Calu3 (cell line): ENCODE data around the gene HSFX1. TPM values are rescaled to one million over a fixed set of nuclear protein-coding genes. Genes with fewer than 3 reads are reported as not detected.
"Not testable (repeated sequence)": the region's sequence is repeated elsewhere in the genome, so short reads cannot be mapped to it uniquely, and the experiment has no call there.

Experiments
- Bru-seq: library from RNA; stranded (reverse); fragments of 400-500 nt; gene quantifications from one replicate; lab custom pipeline; 2021; lab: Mats Ljungman, UMichigan
- BruChase-seq, 2 experiments: library from RNA; stranded (reverse); fragments of 400-500 nt; gene quantifications; one replicate each; lab custom pipeline; 2021; lab: Mats Ljungman, UMichigan
- BruUV-seq: library from RNA; stranded (reverse); fragments of 400-500 nt; replicated peaks from 2 replicates; lab custom pipeline; 2021; lab: Mats Ljungman, UMichigan
- CTCF ChIA-PET: fragments of 300-600 bp; sonication (Branson Sonifier 250); formaldehyde crosslinking; loops from one replicate; lab custom pipeline; 2022; ENCODE audit warnings: antibody characterized with exemption; lab: Charles Lee
- DNase-seq: peaks from one replicate; pipeline ENCODE4 v3.0.0; 2022
- H3K27ac Mint-ChIP-seq: one replicate; pipeline ENCODE4 v1.8.0; 2022; ENCODE audit warnings: mixed read lengths; ENCODE audit not compliant: unreplicated experiment
- H3K27me3 Mint-ChIP-seq: one replicate; pipeline ENCODE4 v1.8.0; 2022; ENCODE audit warnings: mixed read lengths; ENCODE audit not compliant: unreplicated experiment
- H3K36me3 Mint-ChIP-seq: one replicate; pipeline ENCODE4 v1.8.0; 2022; ENCODE audit warnings: mild to moderate bottlenecking, moderate library complexity, mixed read lengths; ENCODE audit not compliant: insufficient read depth, unreplicated experiment
- H3K4me1 Mint-ChIP-seq: one replicate; pipeline ENCODE4 v1.8.0; 2022; ENCODE audit warnings: mild to moderate bottlenecking, low read depth, mixed read lengths; ENCODE audit not compliant: unreplicated experiment
- H3K4me3 Mint-ChIP-seq: one replicate; pipeline ENCODE4 v1.8.0; 2022; ENCODE audit warnings: mild to moderate bottlenecking, low read depth, moderate library complexity, mixed read lengths; ENCODE audit not compliant: unreplicated experiment
- H3K9me3 Mint-ChIP-seq: one replicate; pipeline ENCODE4 v1.8.0; 2022; ENCODE audit warnings: low read depth, mixed read lengths; ENCODE audit not compliant: unreplicated experiment
- intact Hi-C: fragments of 100-400 bp; cut with micrococcal nuclease; formaldehyde crosslinking; loops from one replicate; pipeline ENCODE4 v1.10.0; 2022; ENCODE audit not compliant: unreplicated experiment
- long read RNA-seq: library from polyadenylated mRNA; stranded (forward); transcript quantifications from one replicate; pipeline ENCODE4 v2.0.0, GENCODE V29; 2022
- total RNA-seq: library from RNA; stranded (reverse); gene quantifications from 2 replicates; pipeline ENCODE4 v1.2.3, GENCODE V29; 2022
- TF ChIP-seq, protein P1 (sequence below): fragments of 200-600 bp; IDR thresholded peaks from one replicate; pipeline ENCODE4 v1.8.0; 2022; ENCODE audit warnings: antibody characterized with exemption; ENCODE audit not compliant: unreplicated experiment

HSFX1 gene
- total RNA-seq (1.3 and 3.4 TPM in 2 replicates), Bru-seq, nascent RNA (not detected), BruChase-seq, experiment 1, labeled RNA remaining after a 6-hour chase (not detected), BruChase-seq, experiment 2, labeled RNA remaining after a 2-hour chase (not detected)
- long read RNA-seq = 0 reads

DNA sequence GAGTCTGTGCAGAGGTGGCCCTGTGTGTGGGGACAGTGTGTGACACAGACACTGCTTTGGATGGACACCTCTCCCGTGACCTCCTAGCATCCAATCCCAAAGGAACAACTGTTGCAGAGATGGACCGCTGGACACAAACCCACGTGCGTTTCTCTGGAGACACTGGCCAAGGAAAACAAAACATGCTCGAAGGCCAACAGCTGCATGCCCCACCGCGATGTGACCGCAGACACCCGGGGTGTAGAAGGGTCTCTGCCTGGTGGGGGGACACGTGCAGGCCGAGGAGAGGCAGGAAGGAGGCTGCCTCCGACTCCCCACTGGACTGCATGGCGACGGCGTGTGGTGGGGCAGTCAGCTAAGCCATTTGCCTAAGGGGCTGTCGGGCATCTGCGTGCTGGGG is at the start of gene HSFX1:
Gene HSFX1 (plus strand): TSS at position 301 of the 400 bp plus-strand sequence. CDS start 614 bp downstream, outside the sequence.
- BruUV-seq, H3K27ac Mint-ChIP-seq, H3K4me3 Mint-ChIP-seq, H3K4me1 Mint-ChIP-seq, H3K36me3 Mint-ChIP-seq, H3K27me3 Mint-ChIP-seq, CTCF ChIA-PET, DNase-seq, intact Hi-C loops, H3K9me3 Mint-ChIP-seq: not testable (repeated sequence)

- CTCF ChIA-PET, H3K4me1 Mint-ChIP-seq, H3K27me3 Mint-ChIP-seq, BruUV-seq, H3K27ac Mint-ChIP-seq, intact Hi-C loops, H3K4me3 Mint-ChIP-seq, H3K36me3 Mint-ChIP-seq, H3K9me3 Mint-ChIP-seq, DNase-seq: not testable (repeated sequence)
These were observed 46.6 kb upstream of the HSFX1 start for GRCh38 chrX:149727308-149727707.

DNA sequence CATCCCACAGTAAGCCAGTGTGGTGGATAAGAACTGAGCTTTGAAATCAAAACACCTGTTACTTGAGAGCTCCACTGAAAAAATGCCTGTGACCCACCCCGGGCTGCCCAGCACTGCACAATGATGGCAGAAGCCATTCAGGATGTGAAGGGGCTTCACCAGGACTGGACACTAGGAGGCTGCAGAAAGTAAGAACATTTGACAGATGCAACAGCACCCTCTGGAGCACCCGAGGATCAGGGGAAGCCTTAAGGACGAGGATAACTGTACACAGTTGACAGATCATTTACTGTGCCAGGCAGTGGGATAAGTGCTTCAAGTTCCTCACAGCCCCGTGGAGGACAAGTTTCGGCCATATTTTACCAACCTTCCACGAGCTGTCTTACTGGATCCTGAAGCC is 31.6 kb upstream of the HSFX1 start:
- intact Hi-C loops = not testable (repeated sequence)

DNA sequence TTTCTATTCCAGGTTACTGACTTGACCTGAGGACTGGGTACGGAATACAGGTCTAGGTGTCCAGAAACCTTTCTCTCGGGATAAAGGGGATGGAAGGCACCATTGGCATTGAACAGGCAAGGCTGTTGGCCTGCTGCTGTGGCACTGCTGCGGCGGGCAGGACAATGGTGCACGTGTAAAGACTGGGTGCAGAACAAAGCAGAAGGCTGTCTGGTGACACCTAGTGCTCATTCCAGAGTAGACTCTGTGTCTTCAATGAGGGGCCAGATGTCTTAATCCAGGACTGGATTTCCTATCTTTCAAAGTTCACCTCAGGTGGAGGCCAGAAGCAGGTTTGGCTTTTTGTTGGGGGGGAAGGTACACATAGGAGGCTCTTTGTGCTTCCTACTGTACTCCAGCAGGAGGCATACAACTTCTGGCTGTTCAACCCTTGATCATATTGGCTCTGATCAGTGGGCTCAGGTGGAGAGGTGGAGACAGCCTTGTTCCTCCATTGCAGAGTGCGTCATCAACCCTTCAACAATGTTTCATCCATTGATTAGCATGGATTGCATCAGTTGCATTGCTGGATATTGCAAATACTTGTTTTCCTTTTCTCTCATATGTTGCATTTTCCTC is 27.4 kb upstream of the HSFX1 start:
- DNase-seq, H3K4me3 Mint-ChIP-seq, H3K9me3 Mint-ChIP-seq, H3K27ac Mint-ChIP-seq, H3K4me1 Mint-ChIP-seq, CTCF ChIA-PET, intact Hi-C loops, BruUV-seq, H3K36me3 Mint-ChIP-seq: not testable (repeated sequence)
- peaks cover 16% of the 10 kb centered on the region for H3K27me3 Mint-ChIP-seq

More for the DNA sequence above, 31.6 kb upstream of the HSFX1 start:
- BruUV-seq, H3K27me3 Mint-ChIP-seq, H3K36me3 Mint-ChIP-seq, CTCF ChIA-PET, H3K9me3 Mint-ChIP-seq, H3K27ac Mint-ChIP-seq, DNase-seq, H3K4me3 Mint-ChIP-seq, H3K4me1 Mint-ChIP-seq: not testable (repeated sequence)

- no peaks in the 10 kb centered on the region for H3K9me3 Mint-ChIP-seq
- H3K4me3 Mint-ChIP-seq = no peak overlapping the region
- H3K4me1 Mint-ChIP-seq = no peaks in the 10 kb centered on the region
- TF ChIP-seq, protein P1, sequence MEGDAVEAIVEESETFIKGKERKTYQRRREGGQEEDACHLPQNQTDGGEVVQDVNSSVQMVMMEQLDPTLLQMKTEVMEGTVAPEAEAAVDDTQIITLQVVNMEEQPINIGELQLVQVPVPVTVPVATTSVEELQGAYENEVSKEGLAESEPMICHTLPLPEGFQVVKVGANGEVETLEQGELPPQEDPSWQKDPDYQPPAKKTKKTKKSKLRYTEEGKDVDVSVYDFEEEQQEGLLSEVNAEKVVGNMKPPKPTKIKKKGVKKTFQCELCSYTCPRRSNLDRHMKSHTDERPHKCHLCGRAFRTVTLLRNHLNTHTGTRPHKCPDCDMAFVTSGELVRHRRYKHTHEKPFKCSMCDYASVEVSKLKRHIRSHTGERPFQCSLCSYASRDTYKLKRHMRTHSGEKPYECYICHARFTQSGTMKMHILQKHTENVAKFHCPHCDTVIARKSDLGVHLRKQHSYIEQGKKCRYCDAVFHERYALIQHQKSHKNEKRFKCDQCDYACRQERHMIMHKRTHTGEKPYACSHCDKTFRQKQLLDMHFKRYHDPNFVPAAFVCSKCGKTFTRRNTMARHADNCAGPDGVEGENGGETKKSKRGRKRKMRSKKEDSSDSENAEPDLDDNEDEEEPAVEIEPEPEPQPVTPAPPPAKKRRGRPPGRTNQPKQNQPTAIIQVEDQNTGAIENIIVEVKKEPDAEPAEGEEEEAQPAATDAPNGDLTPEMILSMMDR = no peak
- no peaks in the 10 kb centered on the region for H3K36me3 Mint-ChIP-seq
- CTCF ChIA-PET = no interaction called here
- H3K27ac Mint-ChIP-seq = no peak overlapping the region
- no peak for DNase-seq
- H3K27me3 Mint-ChIP-seq = peaks cover 42% of the 10 kb centered on the region
- intact Hi-C loops = no loop called here
- BruUV-seq = no TSS peak
These were observed 16.4 kb upstream of the HSFX1 start for GRCh38 chrX:149757206-149758067.

GRCh38 chrX:149758068-149758714 is 15.7 kb upstream of the HSFX1 start:
- intact Hi-C loops = no loop called here
- TF ChIP-seq, protein P1 = no peak
- H3K4me1 Mint-ChIP-seq = no peaks in the 10 kb centered on the region
- CTCF ChIA-PET = no interaction called here
- no peak overlapping the region for H3K4me3 Mint-ChIP-seq
- H3K9me3 Mint-ChIP-seq = no peaks in the 10 kb centered on the region
- peaks cover 34% of the 10 kb centered on the region for H3K27me3 Mint-ChIP-seq
- no peak overlapping the region for H3K27ac Mint-ChIP-seq
- DNase-seq = no peak
- no peaks in the 10 kb centered on the region for H3K36me3 Mint-ChIP-seq
- no TSS peak for BruUV-seq

DNA sequence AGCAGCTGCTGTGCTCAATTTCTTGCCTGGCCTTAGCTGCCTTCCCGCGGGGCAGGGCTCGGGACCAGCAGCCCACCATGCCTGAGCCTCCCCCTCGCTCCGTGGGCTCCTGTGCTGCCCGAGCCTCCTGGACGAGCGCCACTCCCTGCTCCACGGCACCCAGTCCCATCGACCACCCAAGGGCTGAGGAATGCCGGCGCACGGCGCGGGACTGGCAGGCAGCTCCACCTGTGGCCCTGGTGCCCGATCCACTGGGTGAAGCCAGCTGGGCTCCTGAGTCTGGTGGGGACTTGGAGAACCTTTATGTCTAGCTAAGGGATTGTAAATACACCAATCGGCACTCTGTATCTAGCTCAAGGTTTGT is 15.2 kb upstream of the HSFX1 start:
- intact Hi-C loops, H3K27ac Mint-ChIP-seq, BruUV-seq, H3K9me3 Mint-ChIP-seq, H3K4me1 Mint-ChIP-seq, H3K36me3 Mint-ChIP-seq, DNase-seq, CTCF ChIA-PET, H3K4me3 Mint-ChIP-seq: not testable (repeated sequence)
- H3K27me3 Mint-ChIP-seq = peaks cover 29% of the 10 kb centered on the region
